ENCODE measurements around the gene IGSF8.

DNA sequence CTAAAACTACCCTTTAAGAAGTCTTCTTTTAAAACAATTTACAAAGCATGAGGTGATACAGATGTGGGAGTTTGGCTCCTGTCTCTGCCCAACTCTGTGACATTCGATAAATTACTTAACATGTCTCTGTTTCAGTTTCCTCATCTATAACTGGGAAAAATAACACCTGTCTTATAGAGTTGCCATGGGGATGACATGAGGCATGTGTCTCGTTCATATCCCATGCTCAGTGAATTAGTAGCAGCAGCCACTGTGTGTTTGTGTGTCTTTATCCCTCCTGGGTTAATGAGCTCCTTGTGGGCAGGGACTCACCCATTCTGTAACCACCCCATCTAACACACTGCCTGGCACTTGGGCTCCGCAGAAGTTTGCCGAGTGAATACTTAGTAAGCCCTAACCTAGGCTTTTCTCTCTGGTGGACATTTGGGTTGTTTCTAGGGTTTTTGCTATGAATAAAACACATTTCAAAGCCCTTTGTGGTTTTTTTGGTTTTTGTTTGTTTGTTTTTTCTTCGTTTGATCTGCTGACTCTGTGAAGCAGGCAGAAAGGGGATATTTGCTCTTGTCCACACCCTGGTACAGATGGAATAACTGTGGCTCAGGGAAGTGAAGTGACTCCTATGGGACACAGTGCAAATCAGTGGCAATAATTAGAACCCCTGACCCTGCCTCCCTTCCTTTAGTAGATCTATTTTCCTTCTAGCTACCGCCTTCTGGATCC is 17.9 kb downstream of the IGSF8 start:
- TF ChIP-seq, protein P1, sequence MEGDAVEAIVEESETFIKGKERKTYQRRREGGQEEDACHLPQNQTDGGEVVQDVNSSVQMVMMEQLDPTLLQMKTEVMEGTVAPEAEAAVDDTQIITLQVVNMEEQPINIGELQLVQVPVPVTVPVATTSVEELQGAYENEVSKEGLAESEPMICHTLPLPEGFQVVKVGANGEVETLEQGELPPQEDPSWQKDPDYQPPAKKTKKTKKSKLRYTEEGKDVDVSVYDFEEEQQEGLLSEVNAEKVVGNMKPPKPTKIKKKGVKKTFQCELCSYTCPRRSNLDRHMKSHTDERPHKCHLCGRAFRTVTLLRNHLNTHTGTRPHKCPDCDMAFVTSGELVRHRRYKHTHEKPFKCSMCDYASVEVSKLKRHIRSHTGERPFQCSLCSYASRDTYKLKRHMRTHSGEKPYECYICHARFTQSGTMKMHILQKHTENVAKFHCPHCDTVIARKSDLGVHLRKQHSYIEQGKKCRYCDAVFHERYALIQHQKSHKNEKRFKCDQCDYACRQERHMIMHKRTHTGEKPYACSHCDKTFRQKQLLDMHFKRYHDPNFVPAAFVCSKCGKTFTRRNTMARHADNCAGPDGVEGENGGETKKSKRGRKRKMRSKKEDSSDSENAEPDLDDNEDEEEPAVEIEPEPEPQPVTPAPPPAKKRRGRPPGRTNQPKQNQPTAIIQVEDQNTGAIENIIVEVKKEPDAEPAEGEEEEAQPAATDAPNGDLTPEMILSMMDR (conservative IDR thresholded peaks at IDR 0.05), result no peak
- no peak for TF ChIP-seq ZFX (IDR thresholded peaks at IDR 0.05)

Measured in C4-2B (cell line).